Osteoblast (primary cell): ENCODE results near the gene GOT2. TPM values are rescaled to one million over a fixed set of nuclear protein-coding genes. Genes with fewer than 3 reads are reported as not detected.
A peak's percentile ranks its signal among the peaks of the same experiment; 100 is the strongest.

Experiments
- DNase-seq: peaks from one replicate; pipeline ENCODE4 v3.0.0; 2011; ENCODE audit warnings: low spot score, mixed read lengths; ENCODE audit not compliant: insufficient read length; ENCODE audit errors: missing footprints
- H2AFZ ChIP-seq: 2 replicates; pipeline ENCODE4 v1.6.0; 2011; ENCODE audit warnings: mild to moderate bottlenecking, low read length
- H3K27ac ChIP-seq: 2 replicates; pipeline ENCODE4 v1.5.1; 2011; ENCODE audit warnings: mild to moderate bottlenecking, low read depth, low read length, moderate library complexity
- H3K27me3 ChIP-seq: 2 replicates; pipeline ENCODE4 v1.6.0; 2012; ENCODE audit warnings: mild to moderate bottlenecking, control low read depth, inconsistent platforms, low read length, moderate library complexity; ENCODE audit not compliant: insufficient read depth
- H3K36me3 ChIP-seq: 2 replicates; pipeline ENCODE4 v1.5.1; 2011; ENCODE audit warnings: mild to moderate bottlenecking, low read length, control low read depth, moderate library complexity; ENCODE audit not compliant: insufficient read depth
- H3K4me1 ChIP-seq: 2 replicates; pipeline ENCODE4 v1.5.1; 2011; ENCODE audit warnings: mild to moderate bottlenecking, low read length, control low read depth, moderate library complexity; ENCODE audit not compliant: insufficient read depth
- H3K4me2 ChIP-seq: 2 replicates; pipeline ENCODE4 v1.6.0; 2011; ENCODE audit warnings: mild to moderate bottlenecking, low read length; ENCODE audit not compliant: insufficient read depth
- H3K4me3 ChIP-seq: fragments of 200-600 bp; sonication (generic); 3 replicates; pipeline ENCODE4 v1.5.1; 2012; ENCODE audit warnings: mild to moderate bottlenecking, low read length, inconsistent platforms; ENCODE audit not compliant: insufficient read depth
- H3K79me2 ChIP-seq: 2 replicates; pipeline ENCODE4 v1.6.0; 2012; ENCODE audit warnings: mild to moderate bottlenecking, low read length, control low read depth, inconsistent platforms; ENCODE audit not compliant: insufficient read depth
- H3K9me3 ChIP-seq: 2 replicates; pipeline ENCODE4 v1.5.1; 2011; ENCODE audit warnings: low read depth, low read length, control low read depth
- H4K20me1 ChIP-seq: 2 replicates; pipeline ENCODE4 v1.6.0; 2012; ENCODE audit warnings: mild to moderate bottlenecking, low read length, control low read depth; ENCODE audit not compliant: insufficient read depth
- CTCF ChIP-seq: IDR thresholded peaks from 2 replicates; pipeline ENCODE4 v1.5.1; 2011; ENCODE audit warnings: mild to moderate bottlenecking, low read depth, low read length, moderate library complexity; ENCODE audit errors: extremely low read depth
- total RNA-seq: library from RNA; depleted of rRNA; stranded (reverse); fragments of >200 nt; gene quantifications from 2 replicates; pipeline ENCODE4 v1.2.3, GENCODE V29; 2012

The GOT2 gene
- total RNA-seq, 1 donor: 21.4 TPM

GRCh38 chr16:58734459-58734787 is 307 bp upstream of the GOT2 start:
- Histone ChIP-seq H3K27ac (peak overlapping the region; percentile 48), H3K27me3 (no peaks in the 10 kb centered on the region), H3K9me3 (no peaks in the 10 kb centered on the region), H3K4me3 (peak overlapping the region; percentile 96), H2AFZ (peak overlapping the region; percentile 98), H3K36me3 (no peaks in the 10 kb centered on the region), H3K79me2 (peaks cover 43% of the 10 kb centered on the region), H3K4me2 (peak overlapping the region; percentile 93), H3K4me1 (peaks cover 15% of the 10 kb centered on the region), H4K20me1 (peaks cover 22% of the 10 kb centered on the region)
- TF ChIP-seq CTCF: no peak
- DNase-seq: no peak

GRCh38 chr16:58733248-58733670 is 857 bp downstream of the GOT2 start:
- peaks cover 53% of the 10 kb centered on the region for H3K79me2 ChIP-seq

GRCh38 chr16:58732545-58733247 is 1.4 kb downstream of the GOT2 start:
- no peaks in the 10 kb centered on the region for H3K36me3 ChIP-seq
- H3K4me3 ChIP-seq: peak overlapping the region; percentile 96
- no peaks in the 10 kb centered on the region for H3K27me3 ChIP-seq
- DNase-seq: peak; percentile 87
- H4K20me1 ChIP-seq: peaks cover 22% of the 10 kb centered on the region
- H3K4me1 ChIP-seq: peaks cover 15% of the 10 kb centered on the region
- no peaks in the 10 kb centered on the region for H3K9me3 ChIP-seq
- no peak for TF ChIP-seq CTCF
- H3K79me2 ChIP-seq: peaks cover 59% of the 10 kb centered on the region
- H3K27ac ChIP-seq: peak overlapping the region; percentile 48
- peak overlapping the region; percentile 6 for H2AFZ ChIP-seq
- H3K4me2 ChIP-seq: peak overlapping the region; percentile 93

More at GRCh38 chr16:58733248-58733670, 857 bp downstream of the GOT2 start:
- DNase-seq: peak; percentile 69
- TF ChIP-seq CTCF: no peak
- Histone ChIP-seq H3K4me3 (peak overlapping the region; percentile 96), H3K9me3 (no peaks in the 10 kb centered on the region), H3K27me3 (no peaks in the 10 kb centered on the region), H3K27ac (peak overlapping the region; percentile 48), H4K20me1 (peaks cover 22% of the 10 kb centered on the region), H3K4me1 (peaks cover 15% of the 10 kb centered on the region), H3K4me2 (peak overlapping the region; percentile 93), H2AFZ (peak overlapping the region; percentile 98), H3K36me3 (no peaks in the 10 kb centered on the region)

- Histone ChIP-seq H3K27ac (no peak overlapping the region), H3K9me3 (no peaks in the 10 kb centered on the region), H3K4me2 (no peak overlapping the region), H3K36me3 (no peaks in the 10 kb centered on the region), H3K27me3 (no peaks in the 10 kb centered on the region), H3K4me3 (no peak overlapping the region), H2AFZ (no peak overlapping the region), H4K20me1 (peaks cover 22% of the 10 kb centered on the region), H3K79me2 (peaks cover 67% of the 10 kb centered on the region), H3K4me1 (peaks cover 15% of the 10 kb centered on the region)
- no peak for DNase-seq
- no peak for TF ChIP-seq CTCF
Measured at GRCh38 chr16:58730724-58731370, 3.3 kb downstream of the GOT2 start.
